Spleen (tissue), 7 donors: Measurements from ENCODE around the gene RBMS3.

Source experiments
- CTCF ChIP-seq, 11 experiments: fragments of 200-600 bp in 7 of 11; fragments of 450-650 bp in 4 of 11; sonication (generic) in 4 of 11; IDR thresholded peaks in 8 of 11; conservative IDR thresholded peaks in 3 of 11; 1 replicate in 7 of 11; 2 replicates in 4 of 11; pipeline versions ENCODE4 v1.4.0 to v1.8.0; 2016 to 2021; ENCODE audit warnings: antibody characterized with exemption in 11 of 11, inconsistent platforms in 4 of 11, mild to moderate bottlenecking in 1 of 11
- POLR2A ChIP-seq, 3 donors: fragments of 450-650 bp; IDR thresholded peaks; one replicate each; pipeline ENCODE4 v1.5.1; 2017; ENCODE audit warnings: antibody characterized with exemption in 3 of 3, mild to moderate bottlenecking in 1 of 3
- donor health status: DM: no; HTN: no; CAD: no; lungs with moderate emphysema.
- donor health status: DM: no; HTN: no; CAD: no.
- donor health status: DM: no; HTN: no; CAD: no.

GRCh38 chr3:29488922-29489321, 208.1 kb downstream of the RBMS3 start:
- TF ChIP-seq CTCF (IDR thresholded peaks at IDR 0.05 in 8 of 11, conservative IDR thresholded peaks at IDR 0.05 in 3 of 11) (no peak), POLR2A (IDR thresholded peaks at IDR 0.05) (no peak)
